ENCODE data around the gene CLC. TPM values are rescaled to one million over a fixed set of nuclear protein-coding genes. Genes with fewer than 3 reads are reported as not detected.
"Not testable (repeated sequence)": the region's sequence is repeated elsewhere in the genome, so short reads cannot be mapped to it uniquely, and the experiment has no call there.

Gene CLC
- total RNA-seq, 2 donors from 2014 or later = not detected

- Histone ChIP-seq H3K4me3 (no peak overlapping the region), H3K4me1 (peaks cover 4% of the 10 kb centered on the region), H3K36me3 (replicated peaks in 1 of 2; ENCODE audit: insufficient read depth in 1 of 2, low read depth in 2 of 2) (no peaks in the 10 kb centered on the region), H3K9me3 (no peaks in the 10 kb centered on the region), H3K27ac (no peak overlapping the region), H3K27me3 (no peaks in the 10 kb centered on the region)
- TF ChIP-seq CTCF (IDR thresholded peaks at IDR 0.05) = no peak
- no peak for TF ChIP-seq POLR2A (IDR thresholded peaks at IDR 0.05)
- ATAC-seq = no peak
- intact Hi-C loops (cut with DNase I) = no loop called here
- peak in 3 of 4 donors; percentile 16 to 53 (median 34) for DNase-seq
Observed at GRCh38 chr19:39725995-39726394, 11.8 kb downstream of the CLC start.

- H3K27ac ChIP-seq; H3K4me1 ChIP-seq; H3K9me3 ChIP-seq; H3K4me3 ChIP-seq; ATAC-seq; H3K27me3 ChIP-seq; H3K36me3 ChIP-seq (replicated peaks in 1 of 2; ENCODE audit: insufficient read depth in 1 of 2, low read depth in 2 of 2); intact Hi-C loops (cut with DNase I); DNase-seq: not testable (repeated sequence)
- 77 to 78% methylated on average over 3 of the region's 3 CpGs for WGBS, 2 donors
Observed at GRCh38 chr19:39720144-39720543, 17.7 kb downstream of the CLC start.

- intact Hi-C loops (cut with DNase I) = no loop called here
- ATAC-seq (no peak), DNase-seq (no peak)
- no peaks in the 10 kb centered on the region for H3K27me3 ChIP-seq
- H3K4me3 ChIP-seq = no peak overlapping the region
- H3K9me3 ChIP-seq = no peaks in the 10 kb centered on the region
- no peaks in the 10 kb centered on the region for H3K36me3 ChIP-seq (replicated peaks in 1 of 2; ENCODE audit: insufficient read depth in 1 of 2, low read depth in 2 of 2)
- TF ChIP-seq CTCF (IDR thresholded peaks at IDR 0.05) = no peak
- no peaks in the 10 kb centered on the region for H3K4me1 ChIP-seq
- WGBS, 2 donors = 85 to 88% methylated on average over 4 of the region's 4 CpGs
- H3K27ac ChIP-seq = no peak overlapping the region
Observed at GRCh38 chr19:39710333-39710890, 27.4 kb downstream of the CLC start.

- TF ChIP-seq CTCF (IDR thresholded peaks at IDR 0.05) (no peak), POLR2A (IDR thresholded peaks at IDR 0.05) (no peak)
- H3K4me3 ChIP-seq = no peak overlapping the region
- no peak overlapping the region for H3K27ac ChIP-seq
- ATAC-seq (no peak), DNase-seq (no peak)
- H3K9me3 ChIP-seq = no peaks in the 10 kb centered on the region
- intact Hi-C loops (cut with DNase I) = no loop called here
- WGBS, 2 donors = 79 to 81% methylated on average over 5 of the region's 5 CpGs
- no peaks in the 10 kb centered on the region for H3K27me3 ChIP-seq
- H3K36me3 ChIP-seq (replicated peaks in 1 of 2; ENCODE audit: insufficient read depth in 1 of 2, low read depth in 2 of 2) = no peaks in the 10 kb centered on the region
- no peaks in the 10 kb centered on the region for H3K4me1 ChIP-seq
Observed at GRCh38 chr19:39709026-39709872, 28.6 kb downstream of the CLC start.

GRCh38 chr19:39708594-39708993 is 29.2 kb downstream of the CLC start:
- Histone ChIP-seq H3K27ac (no peak overlapping the region), H3K9me3 (no peaks in the 10 kb centered on the region), H3K4me1 (no peaks in the 10 kb centered on the region), H3K4me3 (no peak overlapping the region), H3K27me3 (no peaks in the 10 kb centered on the region), H3K36me3 (replicated peaks in 1 of 2; ENCODE audit: insufficient read depth in 1 of 2, low read depth in 2 of 2) (no peaks in the 10 kb centered on the region)
- 62 to 82% methylated on average over 6 of the region's 6 CpGs for WGBS, 2 donors
- TF ChIP-seq POLR2A (IDR thresholded peaks at IDR 0.05) (no peak), CTCF (IDR thresholded peaks at IDR 0.05) (no peak)
- no peak for ATAC-seq
- intact Hi-C loops (cut with DNase I) = no loop called here
- no peak for DNase-seq
